Erythroblast (primary cell): Measurements from ENCODE around the gene AGBL4.

ENCODE experiments used
- GATA1 ChIP-seq: IDR thresholded peaks from 2 replicates; pipeline ENCODE4 v1.6.1; 2011; ENCODE audit warnings: low read depth, mild to moderate bottlenecking, control low read depth, low read length, moderate library complexity
- POLR2A ChIP-seq: IDR thresholded peaks from 2 replicates; pipeline ENCODE4 v1.6.1; 2011; ENCODE audit warnings: mild to moderate bottlenecking, low read length

DNA sequence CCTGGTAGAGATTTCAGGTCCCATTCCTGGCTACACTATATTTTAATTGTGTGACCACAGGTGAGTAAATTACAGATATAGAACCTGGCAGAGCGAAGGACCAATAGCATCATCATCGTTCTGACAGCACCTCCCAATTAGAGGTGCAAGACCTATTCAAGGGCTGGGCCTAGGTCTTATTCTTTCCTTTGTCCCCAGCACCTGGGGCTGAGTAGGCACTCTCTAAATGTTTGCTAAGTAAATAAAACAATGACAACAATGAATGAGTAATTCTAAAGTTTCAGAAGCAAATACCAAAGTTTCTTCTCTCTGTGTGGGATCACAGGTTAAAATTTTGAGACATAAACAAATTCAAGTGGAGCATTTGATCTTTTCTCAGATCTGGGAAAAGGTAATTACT lies 1279.7 kb downstream of the AGBL4 start:
- TF ChIP-seq POLR2A (no peak), GATA1 (no peak)
